SK-N-SH treated with all-trans-retinoic acid at 6 μM for 48 hours (cell line): Measurements from ENCODE around the gene SMAD6.
"Not testable (repeated sequence)": the region's sequence is repeated elsewhere in the genome, so short reads cannot be mapped to it uniquely, and the experiment has no call there.

Source experiments
- ATAC-seq: fragments of 200-7000 bp; cut with Tn5 transposase; 3 replicates; pipeline ENCODE4 v1.9.1; 2020; ENCODE audit warnings: mild to moderate bottlenecking, moderate library complexity
- BACH2 ChIP-seq: fragments of 250-450 bp; sonication (Bioruptor Pico); IDR thresholded peaks from 2 replicates; pipeline ENCODE4 v1.9.0; 2021; ENCODE audit warnings: mild to moderate bottlenecking, borderline replicate concordance
- CREB5 ChIP-seq: fragments of 250-450 bp; sonication (Bioruptor Pico); IDR thresholded peaks from 2 replicates; pipeline ENCODE4 v1.5.1; 2020; ENCODE audit warnings: low read depth, mild to moderate bottlenecking, moderate library complexity
- CSDC2 ChIP-seq: fragments of 250-450 bp; sonication (Bioruptor Pico); IDR thresholded peaks from 2 replicates; pipeline ENCODE4 v1.5.0; 2020; ENCODE audit warnings: mild to moderate bottlenecking, moderate library complexity
- CSRNP3 ChIP-seq: fragments of 250-450 bp; sonication (Bioruptor Pico); IDR thresholded peaks from 2 replicates; pipeline ENCODE4 v1.5.1; 2021; ENCODE audit warnings: mild to moderate bottlenecking, moderate library complexity
- ESRRG ChIP-seq: fragments of 250-450 bp; sonication (Bioruptor Pico); IDR thresholded peaks from 2 replicates; pipeline ENCODE4 v1.6.1; 2021; ENCODE audit warnings: mild to moderate bottlenecking
- OSR1 ChIP-seq: fragments of 250-450 bp; sonication (Bioruptor Pico); IDR thresholded peaks from 2 replicates; pipeline ENCODE4 v1.8.0; 2022; ENCODE audit warnings: moderate library complexity, mild to moderate bottlenecking, inconsistent platforms
- PATZ1 ChIP-seq: fragments of 250-450 bp; sonication (Bioruptor Pico); IDR thresholded peaks from 2 replicates; pipeline ENCODE4 v1.8.0; 2020; ENCODE audit warnings: mild to moderate bottlenecking, moderate library complexity, borderline replicate concordance
- POU6F1 ChIP-seq: fragments of 250-450 bp; sonication (Bioruptor Pico); IDR thresholded peaks from 2 replicates; pipeline ENCODE4 v1.8.0; 2021; ENCODE audit warnings: low read depth, mild to moderate bottlenecking, moderate library complexity, borderline replicate concordance
- PPARA ChIP-seq: fragments of 250-450 bp; sonication (Bioruptor Pico); IDR thresholded peaks from 2 replicates; pipeline ENCODE4 v1.5.0; 2020; ENCODE audit warnings: mild to moderate bottlenecking, borderline replicate concordance
- RARB ChIP-seq: fragments of 250-450 bp; sonication (Bioruptor Pico); IDR thresholded peaks from 2 replicates; pipeline ENCODE4 v1.8.0; 2021; ENCODE audit warnings: mild to moderate bottlenecking, moderate library complexity
- SNAI2 ChIP-seq: fragments of 250-450 bp; sonication (Bioruptor Pico); IDR thresholded peaks from 2 replicates; pipeline ENCODE4 v1.5.0; 2020; ENCODE audit warnings: mild to moderate bottlenecking, moderate library complexity
- TCF4 ChIP-seq: fragments of 250-450 bp; sonication (Bioruptor Pico); IDR thresholded peaks from 2 replicates; pipeline ENCODE4 v1.8.0; 2021; ENCODE audit warnings: mild to moderate bottlenecking, moderate library complexity, borderline replicate concordance
- TOX ChIP-seq: fragments of 250-450 bp; sonication (Bioruptor Pico); IDR thresholded peaks from 2 replicates; pipeline ENCODE4 v1.8.0; 2021; ENCODE audit warnings: mild to moderate bottlenecking, moderate library complexity, borderline replicate concordance
- TSHZ2 ChIP-seq: fragments of 250-450 bp; sonication (Bioruptor Pico); IDR thresholded peaks from 2 replicates; pipeline ENCODE4 v1.5.0; 2020; ENCODE audit warnings: mild to moderate bottlenecking, moderate library complexity
- ZC3H10 ChIP-seq: fragments of 250-450 bp; sonication (Bioruptor Pico); IDR thresholded peaks from 2 replicates; pipeline ENCODE4 v1.5.1; 2021; ENCODE audit warnings: mild to moderate bottlenecking, moderate library complexity
- ZFP3 ChIP-seq: fragments of 250-450 bp; sonication (Bioruptor Pico); IDR thresholded peaks from 2 replicates; pipeline ENCODE4 v1.5.0; 2020; ENCODE audit warnings: mild to moderate bottlenecking, moderate library complexity
- ZNF70 ChIP-seq: fragments of 450-650 bp; formaldehyde crosslinking; IDR thresholded peaks from 2 replicates; pipeline ENCODE4 v1.5.0; 2020; ENCODE audit warnings: mild to moderate bottlenecking, moderate library complexity
- ZNF8 ChIP-seq: fragments of 450-650 bp; formaldehyde crosslinking; IDR thresholded peaks from 2 replicates; pipeline ENCODE4 v1.5.0; 2020; ENCODE audit warnings: mild to moderate bottlenecking, moderate library complexity

The SMAD6 gene

GRCh38 chr15:66685638-66686150, 16.3 kb upstream of the SMAD6 start (continued):
- TF ChIP-seq PATZ1 (CRISPR knock-in tag) (no peak), PPARA (CRISPR knock-in tag) (no peak), CSDC2 (CRISPR knock-in tag) (no peak), CREB5 (CRISPR knock-in tag) (no peak), CSRNP3 (CRISPR knock-in tag) (no peak), ZC3H10 (CRISPR knock-in tag) (no peak), ESRRG (CRISPR knock-in tag) (no peak), OSR1 (CRISPR knock-in tag) (no peak), ZNF8 (CRISPR knock-in tag) (no peak), BACH2 (no peak), RARB (CRISPR knock-in tag) (no peak)

- ATAC-seq = not testable (repeated sequence)
Measured at GRCh38 chr15:66690912-66691311, 11.1 kb upstream of the SMAD6 start.

GRCh38 chr15:66691727-66692126, 10.3 kb upstream of the SMAD6 start:
- TF ChIP-seq TOX (CRISPR knock-in tag) = no peak
- no peak for TF ChIP-seq TSHZ2 (CRISPR knock-in tag)
- TF ChIP-seq PATZ1 (CRISPR knock-in tag) = no peak
- ATAC-seq = no peak

GRCh38 chr15:66692391-66692790, 9.6 kb upstream of the SMAD6 start:
- TF ChIP-seq TCF4 (CRISPR knock-in tag) (no peak), SNAI2 (CRISPR knock-in tag) (no peak)
- no peak for ATAC-seq

GRCh38 chr15:66692808-66693596, 9.0 kb upstream of the SMAD6 start:
- no peak for ATAC-seq
- TF ChIP-seq BACH2 = no peak
- TF ChIP-seq CREB5 (CRISPR knock-in tag) = no peak
- no peak for TF ChIP-seq CSDC2 (CRISPR knock-in tag)
- TF ChIP-seq ZFP3 (CRISPR knock-in tag) = no peak
- no peak for TF ChIP-seq PATZ1 (CRISPR knock-in tag)
- no peak for TF ChIP-seq POU6F1 (CRISPR knock-in tag)
- TF ChIP-seq PPARA (CRISPR knock-in tag) = no peak
- TF ChIP-seq ZNF70 (CRISPR knock-in tag) = no peak
- no peak for TF ChIP-seq ZC3H10 (CRISPR knock-in tag)
